ENCODE data around the gene HYKK. TPM values are rescaled to one million over a fixed set of nuclear protein-coding genes. Genes with fewer than 3 reads are reported as not detected.

HYKK gene
- total and polyA plus RNA-seq, 2 of the 8 experiments (the other 6 are each of a cell fraction or from before 2014, with no cell fraction given) = 2.0 to 3.7 TPM

- no peak for TF ChIP-seq CHD7 (IDR thresholded peaks at IDR 0.05; ENCODE audit: insufficient replicate concordance, low read length)
- TF ChIP-seq JUN (IDR thresholded peaks at IDR 0.05; ENCODE audit: low read depth, low read length) = no peak
- no peak for TF ChIP-seq POU5F1 (IDR thresholded peaks at IDR 0.05; ENCODE audit: low read depth, low read length)
- TF ChIP-seq KDM5A (IDR thresholded peaks at IDR 0.05; ENCODE audit: low read length) = no peak
- no peak for TF ChIP-seq SUZ12 (IDR thresholded peaks at IDR 0.05; ENCODE audit: low read length)
- TF ChIP-seq SIRT6 (IDR thresholded peaks at IDR 0.05; ENCODE audit: low read length) = no peak
- TF ChIP-seq EZH2 (IDR thresholded peaks at IDR 0.05; ENCODE audit: low read depth, low read length, severe bottlenecking) = no peak
- no peak for TF ChIP-seq PHF8 (conservative IDR thresholded peaks at IDR 0.05; ENCODE audit: low read depth, low read length)
- no peak for TF ChIP-seq SIX5 (IDR thresholded peaks at IDR 0.05; ENCODE audit: low read depth, low read length)
- TF ChIP-seq BACH1 (IDR thresholded peaks at IDR 0.05; ENCODE audit: low read length) = no peak
These were observed 4.7 kb upstream of the HYKK start (continued) for GRCh38 chr15:78502641-78503040.
